Muscle of back (tissue), 11 donors: Measurements from ENCODE around the gene FCRL2. TPM values are rescaled to one million over a fixed set of nuclear protein-coding genes. Genes with fewer than 3 reads are reported as not detected.
"Not testable (repeated sequence)": the region's sequence is repeated elsewhere in the genome, so short reads cannot be mapped to it uniquely, and the experiment has no call there.

Experiments used
- DNase-seq, 3 donors: peaks; one replicate each; pipeline versions ENCODE4 v3.0.0 to v3.0.0-alpha.2; 2013
- polyA plus RNA-seq, 10 donors: library from polyadenylated mRNA; unstranded; fragments of 120-200 nt; gene quantifications; one replicate each; pipeline ENCODE4 v1.2.1, GENCODE V29; 2013; ENCODE audit not compliant: insufficient read length in 10 of 10

The FCRL2 gene
- polyA plus RNA-seq, 10 donors = 0.07 to 0.28 (median 0.17) TPM; not detected in 6

DNA sequence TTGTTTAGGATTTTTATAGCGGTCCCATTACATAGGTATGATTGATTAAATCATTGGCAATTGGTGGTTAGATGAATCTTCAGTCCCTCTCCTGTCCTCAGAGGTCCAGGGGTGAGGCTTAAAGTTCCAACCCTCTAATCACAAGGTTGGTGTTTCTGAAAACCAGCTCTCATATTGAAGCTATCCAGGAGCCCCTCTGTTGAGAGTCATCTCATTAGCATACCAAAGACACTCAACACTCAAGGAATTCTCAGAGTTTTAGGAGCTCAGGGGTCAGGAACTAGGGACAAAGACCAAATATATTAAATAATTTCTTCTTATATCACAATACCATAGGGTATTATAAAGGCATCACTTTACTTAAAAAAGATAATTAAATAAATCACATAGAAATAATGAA is 23.3 kb downstream of the FCRL2 start:
- no peak for DNase-seq

- no peak for DNase-seq
Observed at GRCh38 chr1:157751283-157751682, 25.6 kb downstream of the FCRL2 start.

GRCh38 chr1:157748262-157748817 is 28.6 kb downstream of the FCRL2 start:
- DNase-seq = no peak

DNA sequence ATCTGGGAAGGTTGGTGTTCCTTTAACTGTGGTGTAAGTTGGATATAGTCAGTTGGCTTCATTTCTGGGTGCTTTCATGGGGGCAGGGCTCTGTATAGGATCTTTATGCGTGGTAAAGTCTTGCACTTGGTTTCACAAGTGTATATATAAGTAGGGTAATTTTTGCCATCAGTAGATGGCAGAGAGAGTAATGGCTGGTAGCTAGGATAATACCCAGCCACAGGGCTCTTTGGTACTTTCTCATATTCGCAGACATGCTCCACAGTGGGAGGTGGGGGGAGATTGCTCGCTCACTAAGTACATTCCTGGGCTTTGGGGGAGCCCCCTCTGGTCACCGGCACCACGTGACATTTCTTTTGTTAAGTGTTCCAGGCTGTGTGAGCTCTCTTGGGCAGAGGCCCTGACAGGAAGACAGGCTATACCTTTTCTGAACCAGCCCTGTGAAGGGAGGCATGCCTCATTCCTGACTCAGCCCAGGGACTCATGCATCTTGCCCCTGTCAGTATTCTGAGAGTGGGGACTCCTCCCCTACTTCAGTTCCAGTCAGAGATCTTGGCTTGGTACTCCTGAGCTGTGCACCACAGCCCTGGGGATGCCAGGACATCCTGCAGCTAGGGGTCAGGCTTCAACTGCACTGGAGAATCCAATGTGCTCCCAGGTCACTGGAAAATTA is 37.6 kb downstream of the FCRL2 start:
- no peak for DNase-seq

DNA sequence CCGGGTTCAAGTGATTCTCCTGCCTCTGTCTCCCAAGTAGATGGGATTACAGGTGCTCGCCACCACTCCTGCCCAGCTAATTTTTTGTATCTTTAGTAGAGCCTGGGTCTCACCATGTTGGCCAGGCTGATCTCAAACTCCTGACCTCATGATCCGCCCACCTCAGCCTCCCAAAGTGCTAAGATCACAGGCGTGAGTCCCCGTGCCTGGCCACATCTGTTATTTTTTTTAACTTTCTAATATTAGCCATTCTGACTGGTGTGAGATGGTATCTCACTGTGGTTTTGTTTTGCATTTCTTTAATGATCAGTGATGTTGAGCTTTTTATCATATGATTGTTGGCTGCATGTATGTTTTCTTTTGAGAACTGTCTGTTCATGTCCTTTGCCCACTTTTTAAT is 40.9 kb downstream of the FCRL2 start:
- DNase-seq = not testable (repeated sequence)

- peak in 2 of 3 donors; percentile 1 to 16 for DNase-seq
Observed at GRCh38 chr1:157734321-157734720, 42.6 kb downstream of the FCRL2 start.

DNA sequence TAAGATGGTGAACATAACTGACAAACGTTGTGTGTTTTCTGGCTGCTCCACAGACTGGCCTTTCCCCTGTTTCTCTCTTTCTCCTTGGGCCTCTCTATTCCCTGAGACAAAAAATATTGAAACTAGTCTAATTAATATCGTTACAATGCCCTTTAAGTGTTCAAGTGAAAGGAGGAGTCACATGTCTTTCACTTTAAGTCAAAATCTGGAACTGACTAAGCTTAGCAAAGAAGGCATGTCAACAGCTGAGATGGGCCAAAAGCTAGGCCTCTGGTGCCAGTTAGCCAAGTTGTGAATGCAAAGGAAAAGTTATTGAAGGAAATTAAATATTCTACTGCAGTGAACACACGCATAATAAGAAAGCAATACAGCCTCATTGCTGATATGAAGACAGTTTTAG is 44.2 kb downstream of the FCRL2 start:
- no peak for DNase-seq

DNA sequence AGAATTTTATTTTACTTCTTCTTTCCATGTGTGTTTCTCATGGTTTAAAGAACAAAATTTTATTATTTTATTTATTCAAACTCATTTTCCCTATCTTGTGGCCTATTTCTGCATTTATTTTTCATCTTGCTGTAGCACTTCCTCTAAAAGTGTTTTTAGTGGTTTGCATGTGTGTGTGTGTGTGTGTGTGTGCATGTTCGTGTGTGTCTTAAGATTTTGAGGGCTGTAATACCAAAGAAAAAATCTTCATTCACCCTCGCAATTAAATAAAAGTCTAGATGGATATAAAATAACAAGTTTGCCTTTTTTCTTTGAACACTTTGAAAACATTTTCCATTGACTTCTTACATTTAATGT is 51.7 kb downstream of the FCRL2 start:
- peak in 1 of 3 donors; percentile 5 for DNase-seq

- no peak for DNase-seq
Observed at GRCh38 chr1:157724537-157725220, 52.3 kb downstream of the FCRL2 start.

GRCh38 chr1:157723157-157723556 is 53.8 kb downstream of the FCRL2 start:
- DNase-seq = no peak

DNA sequence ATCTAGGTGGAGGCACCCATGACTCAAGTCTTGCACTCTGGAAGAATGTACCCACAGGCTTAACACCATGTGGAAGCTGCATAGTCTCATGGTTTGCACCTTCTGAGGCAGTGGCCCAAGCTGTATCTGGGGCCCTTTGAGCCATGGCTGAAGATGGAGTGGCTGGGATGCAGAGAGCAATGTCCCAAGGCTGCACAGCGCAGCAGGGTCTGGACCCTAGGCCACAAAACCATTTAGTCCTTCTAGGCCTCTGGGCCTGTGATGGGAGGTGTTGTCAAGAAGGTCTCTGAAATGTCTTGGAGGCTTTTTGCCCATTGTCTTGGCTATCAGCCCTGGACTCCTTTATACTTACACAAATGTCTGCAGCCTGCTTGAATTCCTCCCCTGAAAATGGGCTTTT is 54.9 kb downstream of the FCRL2 start:
- no peak for DNase-seq

DNA sequence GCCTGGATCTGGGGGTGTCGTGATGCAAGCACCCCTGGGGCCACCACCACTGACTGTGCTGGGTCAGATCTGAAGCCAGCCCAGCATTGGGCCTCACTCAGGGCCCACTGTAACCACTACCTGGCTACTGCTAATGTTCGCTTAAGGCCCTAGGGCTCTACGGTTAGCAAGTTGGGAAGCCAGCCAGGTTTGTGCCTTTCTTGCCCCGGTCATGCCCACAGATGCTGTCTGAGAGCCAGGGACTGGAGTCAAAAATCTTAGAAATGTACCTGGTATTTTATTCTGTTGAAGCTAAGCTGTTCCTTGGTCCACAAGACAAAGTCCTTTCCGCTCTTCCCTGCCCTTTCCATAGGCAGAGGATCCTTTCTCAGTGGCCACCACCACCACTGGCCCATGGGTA is 61.2 kb downstream of the FCRL2 start:
- DNase-seq = no peak

- DNase-seq = no peak
Observed at GRCh38 chr1:157711802-157712201, 65.1 kb downstream of the FCRL2 start.

- no peak for DNase-seq
Observed at GRCh38 chr1:157704878-157705277, 72.1 kb downstream of the FCRL2 start.

DNA sequence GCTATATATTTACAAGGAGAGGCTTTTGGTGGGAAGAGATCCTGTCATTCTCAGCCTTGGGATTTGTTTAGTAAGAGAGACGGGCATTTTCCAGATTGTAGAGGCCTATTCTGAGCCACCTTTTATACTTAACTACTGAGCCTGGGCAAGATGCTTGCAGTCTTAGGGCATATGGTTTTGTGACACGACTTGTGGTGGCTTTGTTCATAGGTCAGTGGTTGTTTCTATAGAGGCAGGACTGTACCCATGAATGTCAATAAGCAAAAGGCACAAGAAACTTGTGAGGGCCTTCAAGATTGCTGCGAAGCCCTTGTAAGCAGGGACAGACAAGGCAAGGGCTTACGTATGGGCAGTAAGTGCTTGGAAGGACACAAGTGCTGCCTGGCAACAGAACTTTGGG is 73.0 kb downstream of the FCRL2 start:
- no peak for DNase-seq

DNA sequence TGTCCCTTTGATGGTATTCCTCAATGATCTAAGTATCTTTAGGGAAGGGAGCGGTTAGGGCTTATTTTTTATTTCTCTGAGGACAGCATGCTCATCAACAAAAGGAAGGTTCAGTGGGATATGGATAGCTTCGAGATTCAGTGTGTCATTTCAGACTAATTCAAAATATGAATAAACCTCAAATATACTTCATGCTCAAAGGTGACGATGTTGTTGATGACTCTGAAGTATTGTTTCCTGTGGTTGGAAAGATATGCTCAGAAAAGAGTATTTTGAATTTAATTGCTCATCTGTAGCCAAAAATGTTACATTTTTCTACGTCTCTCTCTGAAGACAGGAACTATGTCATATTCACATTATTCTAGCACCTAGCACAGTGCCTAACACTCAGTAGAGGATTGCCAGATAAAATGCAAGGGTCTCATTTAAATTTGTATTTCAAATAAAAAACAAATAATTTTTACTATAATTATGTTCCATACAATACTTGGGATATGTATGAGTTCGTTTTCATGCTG is 74.6 kb downstream of the FCRL2 start:
- DNase-seq = no peak

DNA sequence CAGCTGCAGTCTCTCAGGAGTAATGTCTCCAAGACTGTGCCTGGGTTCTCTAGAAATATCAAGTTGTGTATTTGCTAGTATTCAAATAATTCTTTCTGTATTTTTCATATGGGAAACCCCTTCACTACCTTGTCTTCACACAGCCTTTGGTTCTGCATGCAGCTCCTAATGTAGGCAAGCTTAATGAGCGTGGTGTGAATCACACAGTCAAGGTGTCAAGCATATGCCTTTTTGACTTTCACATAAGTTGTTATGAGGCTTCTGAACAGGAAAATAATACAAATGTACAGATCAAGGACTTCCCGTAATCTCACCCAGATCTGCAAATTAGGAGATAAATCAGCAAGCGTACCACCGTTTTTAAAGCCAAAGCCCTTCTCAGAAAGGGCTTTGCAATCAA is 76.2 kb downstream of the FCRL2 start, which contains the start of gene FCRL3:
TSS of gene FCRL3 (minus strand) at position 38 of the 400 bp plus-strand sequence. CDS start 280 bp downstream, outside the sequence.
- DNase-seq = no peak

- no peak for DNase-seq
Observed at GRCh38 chr1:157700305-157700704, 76.6 kb downstream of the FCRL2 start.

- DNase-seq = no peak
Observed at GRCh38 chr1:157697781-157698569, 79.0 kb downstream of the FCRL2 start.

- DNase-seq = no peak
Observed at GRCh38 chr1:157696966-157697628, 79.8 kb downstream of the FCRL2 start.
